Keratinocyte (primary cell): ENCODE results near the gene NBPF3. TPM values are rescaled to one million over a fixed set of nuclear protein-coding genes. Genes with fewer than 3 reads are reported as not detected.
A peak's percentile ranks its signal among the peaks of the same experiment; 100 is the strongest.
"Not testable (repeated sequence)": the region's sequence is repeated elsewhere in the genome, so short reads cannot be mapped to it uniquely, and the experiment has no call there.

ENCODE experiments used
- DNase-seq: peaks from one replicate; pipeline ENCODE4 v3.0.0-alpha.2; 2011; ENCODE audit warnings: low read depth, missing footprints, low spot score
- FAIRE-seq: peaks from 2 replicates; lab custom pipeline; 2011; peaks lifted over from hg19 to GRCh38; lab: Jason Lieb, UNC
- H2AFZ ChIP-seq: 2 replicates; pipeline ENCODE4 v1.6.0; 2012; ENCODE audit warnings: low read length, control low read depth, inconsistent platforms; ENCODE audit not compliant: control insufficient read depth
- H3K27ac ChIP-seq: 2 replicates; pipeline ENCODE4 v1.5.1; 2011; ENCODE audit warnings: low read length; ENCODE audit not compliant: control insufficient read depth, insufficient read depth
- H3K27me3 ChIP-seq: 3 replicates; pipeline ENCODE4 v1.6.0; 2011; ENCODE audit warnings: low read length; ENCODE audit not compliant: control insufficient read depth, insufficient read depth; ENCODE audit errors: extremely low read depth
- H3K36me3 ChIP-seq, 2 experiments: 2 replicates in 1 of 2; 3 replicates in 1 of 2; pipeline ENCODE4 v1.5.1; 2011; ENCODE audit warnings: low read length in 2 of 2, mild to moderate bottlenecking in 1 of 2; ENCODE audit not compliant: control insufficient read depth in 2 of 2, insufficient read depth in 2 of 2; ENCODE audit errors: extremely low read depth in 1 of 2
- H3K4me1 ChIP-seq: 3 replicates; pipeline ENCODE4 v1.5.1; 2011; ENCODE audit warnings: low read length; ENCODE audit not compliant: control insufficient read depth, insufficient read depth; ENCODE audit errors: extremely low read depth
- H3K4me2 ChIP-seq: 3 replicates; pipeline ENCODE4 v1.6.0; 2011; ENCODE audit warnings: low read depth, low read length; ENCODE audit not compliant: control insufficient read depth, insufficient read depth; ENCODE audit errors: extremely low read depth
- H3K4me3 ChIP-seq, 3 experiments: fragments of 200-600 bp in 1 of 3; sonication (generic) in 1 of 3; 2 replicates in 2 of 3; 3 replicates in 1 of 3; pipeline ENCODE4 v1.5.1; 2011 to 2016; ENCODE audit warnings: low read length in 3 of 3, mild to moderate bottlenecking in 3 of 3, control low read depth in 2 of 3, inconsistent platforms in 1 of 3, low read depth in 1 of 3, mixed read lengths in 1 of 3, mixed run types in 1 of 3, moderate library complexity in 1 of 3; ENCODE audit not compliant: control insufficient read depth in 2 of 3, insufficient read depth in 2 of 3; ENCODE audit errors: extremely low read depth in 1 of 3
- H3K79me2 ChIP-seq: 2 replicates; pipeline ENCODE4 v1.6.0; 2012; ENCODE audit warnings: low read length; ENCODE audit not compliant: control insufficient read depth, insufficient read depth
- H3K9ac ChIP-seq: 3 replicates; pipeline ENCODE4 v1.6.0; 2011; ENCODE audit warnings: low read length; ENCODE audit not compliant: control insufficient read depth, insufficient read depth; ENCODE audit errors: extremely low read depth
- H3K9me1 ChIP-seq: 3 replicates; pipeline ENCODE4 v1.6.0; 2011; ENCODE audit warnings: low read length; ENCODE audit not compliant: control insufficient read depth, insufficient read depth; ENCODE audit errors: extremely low read depth
- H3K9me3 ChIP-seq: 2 replicates; pipeline ENCODE4 v1.5.1; 2012; ENCODE audit warnings: low read depth, low read length; ENCODE audit not compliant: control insufficient read depth
- H4K20me1 ChIP-seq: 3 replicates; pipeline ENCODE4 v1.6.0; 2011; ENCODE audit warnings: low read length; ENCODE audit not compliant: control insufficient read depth, insufficient read depth; ENCODE audit errors: extremely low read depth
- CTCF ChIP-seq, 3 experiments: IDR thresholded peaks in 1 of 3; conservative IDR thresholded peaks in 1 of 3; optimal IDR thresholded peaks in 1 of 3; 2 replicates in 2 of 3; 3 replicates in 1 of 3; pipeline versions ENCODE3 to v1.5.1; 2011; ENCODE audit warnings: low read length in 3 of 3, mild to moderate bottlenecking in 3 of 3, moderate library complexity in 2 of 3, control low read depth in 1 of 3, inconsistent platforms in 1 of 3; ENCODE audit not compliant: insufficient read depth in 2 of 3; ENCODE audit errors: extremely low read depth in 1 of 3
- EZH2 ChIP-seq: IDR thresholded peaks from one replicate; pipeline ENCODE4 v1.6.1; 2012; ENCODE audit warnings: inconsistent platforms, mild to moderate bottlenecking, low read length, moderate library complexity
- dilution Hi-C: fragments of 300-500 bp; cut with MboI; formaldehyde crosslinking; loops from one replicate; pipeline ENCODE4 v1.7.0; 2020; ENCODE audit warnings: low sequenced_read_pairs; ENCODE audit not compliant: extremely low pct_ligation_motif_present
- polyA plus RNA-seq, 5 experiments: library from polyadenylated mRNA; depleted of rRNA in 3 of 5; stranded (reverse) in 3 of 5; stranded (forward) in 1 of 5; unstranded in 1 of 5; fragments of >200 nt; gene quantifications; 1 replicate in 1 of 5; 2 replicates in 3 of 5; 3 replicates in 1 of 5; pipeline versions ENCODE4 v1.2.1 to v1.2.3, GENCODE V29; 2011 to 2012; ENCODE audit warnings: missing spikeins in 2 of 5, low read depth in 1 of 5, low replicate concordance in 1 of 5

Gene NBPF3
- polyA plus RNA-seq, 1 donor (not counting 4 experiments of a cell fraction or from before 2014, with no cell fraction given), result 6.8 TPM

- no peak for TF ChIP-seq CTCF (optimal IDR thresholded peaks at IDR 0.05 in 1 of 3, IDR thresholded peaks at IDR 0.05 in 1 of 3, conservative IDR thresholded peaks at IDR 0.05 in 1 of 3; ENCODE audit: extremely low read depth in 1 of 3, insufficient read depth in 2 of 3, low read length in 3 of 3)
- TF ChIP-seq EZH2, result no peak
- H3K4me1 ChIP-seq, result peaks cover 9% of the 10 kb centered on the region
- no peaks in the 10 kb centered on the region for H3K27me3 ChIP-seq
- no peak overlapping the region for H3K4me3 ChIP-seq
- FAIRE-seq (no peak), DNase-seq (no peak)
- H3K9me3 ChIP-seq, result no peaks in the 10 kb centered on the region
- H3K27ac ChIP-seq, result no peak overlapping the region
- H3K79me2 ChIP-seq, result no peaks in the 10 kb centered on the region
- H4K20me1 ChIP-seq, result no peaks in the 10 kb centered on the region
- no peaks in the 10 kb centered on the region for H3K36me3 ChIP-seq
- H3K4me2 ChIP-seq, result no peak overlapping the region
- dilution Hi-C loops, result no loop called here
- no peaks in the 10 kb centered on the region for H3K9me1 ChIP-seq
- H2AFZ ChIP-seq, result no peak overlapping the region
- H3K9ac ChIP-seq, result no peak overlapping the region
Measured at GRCh38 chr1:21451212-21451611, 11.3 kb downstream of the NBPF3 start.

GRCh38 chr1:21451981-21452411 lies 12.1 kb downstream of the NBPF3 start:
- H3K27me3 ChIP-seq, result no peaks in the 10 kb centered on the region
- H3K4me1 ChIP-seq, result peaks cover 9% of the 10 kb centered on the region
- H3K36me3 ChIP-seq, result no peaks in the 10 kb centered on the region
- no peak overlapping the region for H3K27ac ChIP-seq
- no peaks in the 10 kb centered on the region for H3K79me2 ChIP-seq
- DNase-seq (no peak), FAIRE-seq (no peak)
- TF ChIP-seq CTCF (optimal IDR thresholded peaks at IDR 0.05 in 1 of 3, IDR thresholded peaks at IDR 0.05 in 1 of 3, conservative IDR thresholded peaks at IDR 0.05 in 1 of 3; ENCODE audit: extremely low read depth in 1 of 3, insufficient read depth in 2 of 3, low read length in 3 of 3), result no peak
- TF ChIP-seq EZH2, result no peak
- no peaks in the 10 kb centered on the region for H3K9me3 ChIP-seq
- no peaks in the 10 kb centered on the region for H3K9me1 ChIP-seq
- dilution Hi-C loops, result no loop called here
- H3K9ac ChIP-seq, result no peak overlapping the region
- no peak overlapping the region for H3K4me3 ChIP-seq
- no peaks in the 10 kb centered on the region for H4K20me1 ChIP-seq
- no peak overlapping the region for H2AFZ ChIP-seq
- H3K4me2 ChIP-seq, result no peak overlapping the region

- H3K9me3 ChIP-seq, H4K20me1 ChIP-seq, H3K4me2 ChIP-seq, H3K27me3 ChIP-seq, H3K9me1 ChIP-seq, H3K36me3 ChIP-seq, dilution Hi-C loops, H3K4me1 ChIP-seq, H3K9ac ChIP-seq, H3K79me2 ChIP-seq, H3K4me3 ChIP-seq, DNase-seq, H2AFZ ChIP-seq, H3K27ac ChIP-seq: not testable (repeated sequence)
- FAIRE-seq, result peak; percentile 74
Measured at GRCh38 chr1:21453964-21454614, 14.2 kb downstream of the NBPF3 start.

- H3K27ac ChIP-seq, H3K4me1 ChIP-seq, dilution Hi-C loops, DNase-seq, H4K20me1 ChIP-seq, FAIRE-seq, H2AFZ ChIP-seq, H3K4me3 ChIP-seq, H3K27me3 ChIP-seq, H3K9ac ChIP-seq, H3K79me2 ChIP-seq, H3K9me3 ChIP-seq, H3K36me3 ChIP-seq, H3K4me2 ChIP-seq, H3K9me1 ChIP-seq: not testable (repeated sequence)
Measured at GRCh38 chr1:21454904-21455303, 15.0 kb downstream of the NBPF3 start.
